Nephron progenitor cell (in vitro differentiated cells): ENCODE measurements around the gene GLRA2.

Source experiments
- DNase-seq: peaks from one replicate; pipeline ENCODE4 v3.0.0; 2021
- H3K27ac Mint-ChIP-seq: 2 replicates; pipeline ENCODE4 v1.8.0; 2021; ENCODE audit warnings: mild to moderate bottlenecking, moderate library complexity, mixed read lengths
- H3K27me3 Mint-ChIP-seq: 2 replicates; pipeline ENCODE4 v1.8.0; 2021; ENCODE audit warnings: mild to moderate bottlenecking, low read depth, mixed read lengths; ENCODE audit not compliant: poor library complexity
- H3K36me3 Mint-ChIP-seq: 2 replicates; pipeline ENCODE4 v1.8.0; 2021; ENCODE audit warnings: low read depth, mixed read lengths
- H3K4me1 Mint-ChIP-seq: 2 replicates; pipeline ENCODE4 v1.8.0; 2021; ENCODE audit warnings: mixed read lengths
- H3K4me3 Mint-ChIP-seq: 2 replicates; pipeline ENCODE4 v1.8.0; 2021; ENCODE audit warnings: mild to moderate bottlenecking, moderate library complexity, mixed read lengths
- H3K9me3 Mint-ChIP-seq: 2 replicates; pipeline ENCODE4 v1.8.0; 2021; ENCODE audit warnings: mild to moderate bottlenecking, moderate library complexity, mixed read lengths
- CTCF ChIP-seq: fragments of 200-600 bp; sonication (generic); IDR thresholded peaks from 2 replicates; pipeline ENCODE4 v1.5.0; 2021; ENCODE audit warnings: antibody characterized with exemption

GLRA2 gene

GRCh38 chrX:14529290-14529989 is at the start of gene GLRA2:
Gene GLRA2 (plus strand): TSS chrX:14529536. CDS start chrX:14530058, 522 bp downstream.
- H3K27ac Mint-ChIP-seq, result no peak within 1 kb of the TSS
- no peak for TF ChIP-seq CTCF
- H3K9me3 Mint-ChIP-seq, result peaks cover 17% of the 10 kb centered on the region
- H3K36me3 Mint-ChIP-seq, result no peaks in the 10 kb centered on the region
- peaks cover 5% of the 10 kb centered on the region for H3K4me1 Mint-ChIP-seq
- DNase-seq, result peak; percentile 69
- H3K4me3 Mint-ChIP-seq, result peak within 1 kb of the TSS; percentile 84
- peaks cover 8% of the 10 kb centered on the region for H3K27me3 Mint-ChIP-seq

GRCh38 chrX:14489437-14489836 is 39.9 kb upstream of the GLRA2 start:
- no peak overlapping the region for H3K4me3 Mint-ChIP-seq

GRCh38 chrX:14491689-14492088 is 37.6 kb upstream of the GLRA2 start:
- H3K27me3 Mint-ChIP-seq, result no peaks in the 10 kb centered on the region
- no peak overlapping the region for H3K4me3 Mint-ChIP-seq
- no peaks in the 10 kb centered on the region for H3K36me3 Mint-ChIP-seq
- DNase-seq, result no peak
- H3K4me1 Mint-ChIP-seq, result peaks cover 4% of the 10 kb centered on the region
- H3K9me3 Mint-ChIP-seq, result peaks cover 11% of the 10 kb centered on the region
- TF ChIP-seq CTCF, result no peak
- H3K27ac Mint-ChIP-seq, result no peak overlapping the region

More at GRCh38 chrX:14489437-14489836, 39.9 kb upstream of the GLRA2 start:
- TF ChIP-seq CTCF, result no peak
- Mint-ChIP-seq H3K9me3 (peaks cover 6% of the 10 kb centered on the region), H3K4me1 (peaks cover 4% of the 10 kb centered on the region), H3K27me3 (no peaks in the 10 kb centered on the region), H3K36me3 (no peaks in the 10 kb centered on the region), H3K27ac (no peak overlapping the region)
- DNase-seq, result peak; percentile 7

- Mint-ChIP-seq H3K9me3 (peaks cover 16% of the 10 kb centered on the region), H3K27me3 (peaks cover 3% of the 10 kb centered on the region), H3K27ac (no peak overlapping the region), H3K4me3 (no peak overlapping the region), H3K36me3 (no peaks in the 10 kb centered on the region), H3K4me1 (no peaks in the 10 kb centered on the region)
- DNase-seq, result no peak
- no peak for TF ChIP-seq CTCF
Measured at GRCh38 chrX:14496674-14497073, 32.7 kb upstream of the GLRA2 start.

- no peak for DNase-seq
- H3K27ac Mint-ChIP-seq, result no peak overlapping the region
- H3K27me3 Mint-ChIP-seq, result peaks cover 3% of the 10 kb centered on the region
- no peaks in the 10 kb centered on the region for H3K36me3 Mint-ChIP-seq
- no peaks in the 10 kb centered on the region for H3K4me1 Mint-ChIP-seq
- TF ChIP-seq CTCF, result no peak
- peaks cover 17% of the 10 kb centered on the region for H3K9me3 Mint-ChIP-seq
- H3K4me3 Mint-ChIP-seq, result no peak overlapping the region
Measured at GRCh38 chrX:14497184-14497666, 32.1 kb upstream of the GLRA2 start.

GRCh38 chrX:14501327-14501726 is 28.0 kb upstream of the GLRA2 start:
- Mint-ChIP-seq H3K27me3 (peaks cover 7% of the 10 kb centered on the region), H3K9me3 (peaks cover 23% of the 10 kb centered on the region), H3K4me3 (no peak overlapping the region), H3K36me3 (no peaks in the 10 kb centered on the region), H3K27ac (no peak overlapping the region), H3K4me1 (no peaks in the 10 kb centered on the region)
- no peak for DNase-seq
- no peak for TF ChIP-seq CTCF
